Measurements from ENCODE around the gene LRRC70.

Gene LRRC70

GRCh38 chr5:62542720-62543119 lies 35.9 kb upstream of the LRRC70 start:
- TF ChIP-seq CTCF (IDR thresholded peaks at IDR 0.05; ENCODE audit: control insufficient read depth, extremely low read depth, insufficient read depth) = no peak
- DNase-seq (ENCODE audit: low read depth) = no peak
- H3K4me3 ChIP-seq (ENCODE audit: low read depth, low read length) = no peak overlapping the region

- TF ChIP-seq CTCF (IDR thresholded peaks at IDR 0.05; ENCODE audit: control insufficient read depth, extremely low read depth, insufficient read depth) = no peak
- no peak for DNase-seq (ENCODE audit: low read depth)
- no peak overlapping the region for H3K4me3 ChIP-seq (ENCODE audit: low read depth, low read length)
These were observed 30.5 kb upstream of the LRRC70 start for GRCh38 chr5:62547945-62548630.

- H3K4me3 ChIP-seq (ENCODE audit: low read depth, low read length) = no peak overlapping the region
These were observed 28.5 kb upstream of the LRRC70 start for GRCh38 chr5:62550103-62550502.

GRCh38 chr5:62555930-62556329 lies 22.7 kb upstream of the LRRC70 start:
- TF ChIP-seq CTCF (IDR thresholded peaks at IDR 0.05; ENCODE audit: control insufficient read depth, extremely low read depth, insufficient read depth) = no peak
- H3K4me3 ChIP-seq (ENCODE audit: low read depth, low read length) = no peak overlapping the region
- DNase-seq (ENCODE audit: low read depth) = no peak

More at GRCh38 chr5:62550103-62550502, 28.5 kb upstream of the LRRC70 start:
- no peak for TF ChIP-seq CTCF (IDR thresholded peaks at IDR 0.05; ENCODE audit: control insufficient read depth, extremely low read depth, insufficient read depth)
- DNase-seq (ENCODE audit: low read depth) = no peak

- H3K4me3 ChIP-seq (ENCODE audit: low read depth, low read length) = no peak overlapping the region
- DNase-seq (ENCODE audit: low read depth) = no peak
- no peak for TF ChIP-seq CTCF (IDR thresholded peaks at IDR 0.05; ENCODE audit: control insufficient read depth, extremely low read depth, insufficient read depth)
These were observed 19.7 kb upstream of the LRRC70 start for GRCh38 chr5:62558941-62559340.

- no peak for TF ChIP-seq CTCF (IDR thresholded peaks at IDR 0.05; ENCODE audit: control insufficient read depth, extremely low read depth, insufficient read depth)
- H3K4me3 ChIP-seq (ENCODE audit: low read depth, low read length) = no peak overlapping the region
- no peak for DNase-seq (ENCODE audit: low read depth)
These were observed 17.8 kb upstream of the LRRC70 start for GRCh38 chr5:62560786-62561185.

- H3K4me3 ChIP-seq (ENCODE audit: low read depth, low read length) = no peak overlapping the region
- no peak for DNase-seq (ENCODE audit: low read depth)
- TF ChIP-seq CTCF (IDR thresholded peaks at IDR 0.05; ENCODE audit: control insufficient read depth, extremely low read depth, insufficient read depth) = no peak
These were observed 16.7 kb upstream of the LRRC70 start for GRCh38 chr5:62561896-62562295.

Measured in LNCaP clone FGC (cell line).